GM12892 (cell line): ENCODE results near the gene HYI.

Experiments
- DNase-seq: peaks from one replicate; pipeline ENCODE4 v3.0.0; 2011; ENCODE audit not compliant: insufficient read length
- FAIRE-seq: peaks from 2 replicates; lab custom pipeline; 2011; peaks lifted over from hg19 to GRCh38; lab: Jason Lieb, UNC
- POLR2A ChIP-seq: IDR thresholded peaks from 2 replicates; pipeline ENCODE4 v1.6.1; 2011; ENCODE audit warnings: low read depth, low read length, control low read depth
- POLR2AphosphoS5 ChIP-seq: IDR thresholded peaks from 2 replicates; pipeline ENCODE4 v1.6.1; 2011; ENCODE audit warnings: low read depth, low read length, control low read depth
- TAF1 ChIP-seq: IDR thresholded peaks from 2 replicates; pipeline ENCODE4 v1.6.1; 2011; ENCODE audit warnings: low read depth, mild to moderate bottlenecking, control low read depth, low read length, borderline replicate concordance

The HYI gene

GRCh38 chr1:43438953-43439581 is 14.7 kb downstream of the HYI start:
- FAIRE-seq (no peak), DNase-seq (no peak)
- TF ChIP-seq TAF1 (no peak), POLR2A (no peak)

GRCh38 chr1:43438576-43438952 is 15.2 kb downstream of the HYI start:
- no peak for DNase-seq
- no peak for TF ChIP-seq POLR2A
- TF ChIP-seq TAF1: no peak
- TF ChIP-seq POLR2AphosphoS5: no peak
- no peak for FAIRE-seq

GRCh38 chr1:43438006-43438405 is 15.7 kb downstream of the HYI start:
- DNase-seq: no peak
- TF ChIP-seq POLR2AphosphoS5 (no peak), POLR2A (no peak), TAF1 (no peak)
- FAIRE-seq: no peak

GRCh38 chr1:43437031-43437973 is 16.4 kb downstream of the HYI start:
- FAIRE-seq (no peak), DNase-seq (no peak)
- TF ChIP-seq TAF1 (no peak), POLR2A (no peak), POLR2AphosphoS5 (no peak)

DNA sequence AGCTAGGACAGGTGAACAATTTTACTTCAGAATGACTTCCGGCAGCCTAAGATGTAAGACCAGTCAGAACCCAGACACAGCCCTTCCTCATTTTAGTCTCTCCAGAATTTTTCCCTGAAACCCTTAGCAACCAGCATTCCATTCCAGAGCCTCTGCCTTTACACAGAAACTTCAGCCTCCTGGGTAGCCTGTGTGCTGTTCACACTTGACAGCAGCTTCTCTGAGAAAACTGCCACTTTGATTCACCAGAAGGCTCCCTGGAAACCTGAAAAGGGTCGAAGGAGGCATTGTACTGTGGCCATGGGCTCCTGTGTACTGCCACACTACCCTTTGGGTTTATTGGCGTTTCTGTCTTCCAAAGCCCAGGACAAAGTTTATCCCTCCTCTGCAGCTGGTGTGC is 17.4 kb downstream of the HYI start:
- TF ChIP-seq POLR2AphosphoS5: no peak
- TF ChIP-seq TAF1: no peak
- TF ChIP-seq POLR2A: no peak
- FAIRE-seq (no peak), DNase-seq (no peak)

DNA sequence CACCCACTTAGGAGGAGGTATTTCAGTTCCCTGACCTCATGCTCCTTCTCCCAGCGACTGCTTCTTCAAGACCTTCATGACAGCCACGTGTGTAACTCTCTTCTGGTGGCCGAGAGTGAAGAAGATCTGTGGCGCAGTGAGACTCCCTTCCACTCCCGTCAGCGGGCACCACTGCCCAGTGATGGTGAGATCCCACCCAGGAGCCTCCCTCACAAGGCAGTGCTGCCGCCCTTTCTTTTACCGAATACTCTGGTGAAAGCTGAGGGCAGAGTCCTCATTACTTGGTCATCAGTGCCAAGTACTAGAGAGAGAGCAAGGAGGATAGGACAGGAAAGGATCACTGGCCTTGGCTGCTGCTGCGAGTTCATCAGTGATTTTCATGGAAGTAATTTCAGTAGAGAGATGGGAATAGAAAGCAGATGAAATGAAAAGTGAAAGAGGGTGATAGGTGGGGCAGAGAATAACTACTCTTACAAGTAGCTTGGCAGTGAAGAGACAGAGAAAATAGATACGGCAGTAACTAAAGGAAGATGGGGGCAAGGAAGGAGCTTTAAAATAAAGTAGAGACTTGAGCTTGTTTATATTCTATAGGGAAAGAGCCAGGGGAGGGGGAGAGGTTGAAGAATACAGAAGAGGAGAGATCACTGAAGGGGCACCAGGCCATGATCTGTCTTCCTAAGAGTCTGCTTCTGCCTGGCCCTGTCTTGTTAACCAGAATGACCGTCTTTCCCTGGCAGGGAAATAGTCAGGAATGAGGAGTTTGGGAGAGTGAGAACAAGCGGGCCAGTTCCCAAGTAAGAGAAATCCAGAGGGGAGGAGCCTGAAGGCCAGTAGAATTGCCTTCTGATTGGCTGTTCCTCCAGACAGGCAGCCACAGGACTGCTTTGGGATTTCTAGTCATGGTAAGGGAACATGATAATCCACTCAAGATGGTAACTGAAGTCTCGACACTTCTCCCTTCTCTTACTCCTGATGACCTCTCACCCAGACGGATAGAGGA is 18.3 kb downstream of the HYI start:
- FAIRE-seq (no peak), DNase-seq (no peak)
- TF ChIP-seq POLR2A (no peak), POLR2AphosphoS5 (no peak), TAF1 (no peak)

GRCh38 chr1:43434256-43434655 is 19.5 kb downstream of the HYI start:
- TF ChIP-seq POLR2A (no peak), TAF1 (no peak), POLR2AphosphoS5 (no peak)
- no peak for FAIRE-seq

GRCh38 chr1:43432907-43433306 is 20.8 kb downstream of the HYI start:
- FAIRE-seq (no peak), DNase-seq (no peak)
- no peak for TF ChIP-seq POLR2AphosphoS5
- no peak for TF ChIP-seq TAF1
- TF ChIP-seq POLR2A: no peak

More at GRCh38 chr1:43434256-43434655, 19.5 kb downstream of the HYI start:
- no peak for DNase-seq

GRCh38 chr1:43432171-43432860 is 21.4 kb downstream of the HYI start:
- no peak for DNase-seq
- no peak for FAIRE-seq
- TF ChIP-seq POLR2AphosphoS5 (no peak), TAF1 (no peak), POLR2A (no peak)

- TF ChIP-seq POLR2AphosphoS5 (no peak), POLR2A (no peak), TAF1 (no peak)
- FAIRE-seq (no peak), DNase-seq (no peak)
Observed at GRCh38 chr1:43431676-43432075, 22.1 kb downstream of the HYI start.
